HepG2 (cell line): ENCODE measurements around the gene SDE2. TPM values are rescaled to one million over a fixed set of nuclear protein-coding genes. Genes with fewer than 3 reads are reported as not detected.

ENCODE experiments used
- AGO2 ChIP-seq: fragments of 200-400 bp; formaldehyde crosslinking; optimal IDR thresholded peaks from 2 replicates; pipeline ENCODE3; 2017; ENCODE audit warnings: mild to moderate bottlenecking, low read depth, low read length, moderate library complexity
- ATF7-NPFF ChIP-seq: sonication (generic); formaldehyde crosslinking; IDR thresholded peaks from 2 replicates; pipeline ENCODE4 v1.8.1; 2023; ENCODE audit warnings: mild to moderate bottlenecking, low read depth, missing genetic modification reagents, moderate library complexity
- CREM ChIP-seq, 2 experiments: sonication (generic) in 1 of 2; formaldehyde crosslinking in 1 of 2; IDR thresholded peaks; 2 replicates each; pipeline versions ENCODE4 v1.4.0 to v1.6.1; 2016 to 2020; ENCODE audit warnings: antibody characterized with exemption in 1 of 2, mild to moderate bottlenecking in 1 of 2, missing genetic modification reagents in 1 of 2
- EHMT2 ChIP-seq: fragments of 200-600 bp; sonication (generic); IDR thresholded peaks from 2 replicates; pipeline ENCODE4 v1.7.0; 2017; ENCODE audit warnings: antibody characterized with exemption, low read depth, low read length, borderline replicate concordance
- GPBP1L1 ChIP-seq: sonication (generic); formaldehyde crosslinking; IDR thresholded peaks from 2 replicates; pipeline ENCODE4 v1.5.0; 2020; ENCODE audit warnings: mild to moderate bottlenecking, missing genetic modification reagents
- IRX3 ChIP-seq: sonication (generic); formaldehyde crosslinking; IDR thresholded peaks from 2 replicates; pipeline ENCODE4 v1.8.1; 2023; ENCODE audit warnings: mild to moderate bottlenecking, low read depth, missing genetic modification reagents, borderline replicate concordance
- MLLT10 ChIP-seq: sonication (generic); formaldehyde crosslinking; IDR thresholded peaks from 2 replicates; pipeline ENCODE4 v1.4.0; 2020; ENCODE audit warnings: missing genetic modification reagents
- MXD3 ChIP-seq: IDR thresholded peaks from 2 replicates; pipeline ENCODE4 v1.6.1; 2016; ENCODE audit warnings: mild to moderate bottlenecking, missing biosample characterization, missing genetic modification reagents
- POGZ ChIP-seq: sonication (generic); formaldehyde crosslinking; IDR thresholded peaks from 2 replicates; pipeline ENCODE4 v1.4.0; 2020; ENCODE audit warnings: mild to moderate bottlenecking, missing genetic modification reagents
- RBAK ChIP-seq: sonication (generic); formaldehyde crosslinking; IDR thresholded peaks from 2 replicates; pipeline ENCODE4 v1.5.1; 2020; ENCODE audit warnings: mild to moderate bottlenecking, missing genetic modification reagents
- RERE ChIP-seq: IDR thresholded peaks from 2 replicates; pipeline ENCODE4 v1.6.1; 2016; ENCODE audit warnings: low read depth, missing genetic modification reagents, missing compliant biosample characterization
- SALL1 ChIP-seq: sonication (generic); formaldehyde crosslinking; IDR thresholded peaks from 2 replicates; pipeline ENCODE4 v1.8.0; 2022; ENCODE audit warnings: mild to moderate bottlenecking, missing genetic modification reagents
- SNAI1 ChIP-seq: sonication (generic); formaldehyde crosslinking; IDR thresholded peaks from 2 replicates; pipeline ENCODE4 v1.5.0; 2020; ENCODE audit warnings: mild to moderate bottlenecking, missing genetic modification reagents, borderline replicate concordance
- ZMAT3 ChIP-seq: sonication (generic); formaldehyde crosslinking; conservative IDR thresholded peaks from 2 replicates; pipeline ENCODE4 v1.7.0; 2021; ENCODE audit warnings: missing genetic modification reagents
- ZNF143 ChIP-seq: sonication (generic); formaldehyde crosslinking; IDR thresholded peaks from 2 replicates; pipeline ENCODE4 v1.4.0; 2020; ENCODE audit warnings: missing genetic modification reagents
- ZNF253 ChIP-seq: sonication (generic); formaldehyde crosslinking; IDR thresholded peaks from 2 replicates; pipeline ENCODE4 v1.8.0; 2022; ENCODE audit warnings: mild to moderate bottlenecking, missing genetic modification reagents, borderline replicate concordance
- ZNF513 ChIP-seq: sonication (generic); formaldehyde crosslinking; conservative IDR thresholded peaks from 2 replicates; pipeline ENCODE4 v1.5.0; 2020; ENCODE audit warnings: missing genetic modification reagents
- ZNF598 ChIP-seq: sonication (generic); formaldehyde crosslinking; IDR thresholded peaks from 2 replicates; pipeline ENCODE4 v1.5.1; 2020; ENCODE audit warnings: mild to moderate bottlenecking, missing genetic modification reagents, borderline replicate concordance
- ZNF619 ChIP-seq: sonication (generic); formaldehyde crosslinking; IDR thresholded peaks from 2 replicates; pipeline ENCODE4 v1.4.0; 2020; ENCODE audit warnings: mild to moderate bottlenecking, missing genetic modification reagents
- ZSCAN30 ChIP-seq: sonication (generic); formaldehyde crosslinking; IDR thresholded peaks from 2 replicates; pipeline ENCODE4 v1.5.0; 2020; ENCODE audit warnings: mild to moderate bottlenecking, missing genetic modification reagents
- polyA plus RNA-seq, 8 experiments: library from polyadenylated mRNA; depleted of rRNA in 3 of 8; stranded (reverse) in 7 of 8; unstranded in 1 of 8; fragments of >200 nt; fragmentation: Illumina TruSeq in 4 of 8; extraction: Trizol in 4 of 8; gene quantifications; 2 replicates each; pipeline versions ENCODE4 v1.2.1 to v1.2.3, GENCODE V29; 2011 to 2016; ENCODE audit warnings: low read depth in 4 of 8, missing spikeins in 1 of 8, mixed read lengths in 1 of 8; ENCODE audit not compliant: insufficient read depth in 1 of 8
- total RNA-seq, 5 experiments: library from RNA; depleted of rRNA; stranded (reverse); fragments of >200 nt; fragmentation: Illumina TruSeq; extraction: Trizol; gene quantifications; 2 replicates each; pipeline ENCODE4 v1.2.3, GENCODE V29; 2016; ENCODE audit warnings: low read depth in 1 of 5

Gene SDE2
- total and polyA plus RNA-seq, 2 of the 13 experiments (the other 11 are each of a cell fraction or from before 2014, with no cell fraction given): 10.8 to 19.6 TPM

- peak; percentile 44; the same call in 1 of the 2 replicates for TF ChIP-seq EHMT2
- no peak for TF ChIP-seq MLLT10 (CRISPR knock-in tag)
- TF ChIP-seq ZNF619: no peak
- TF ChIP-seq AGO2: no peak
- TF ChIP-seq RBAK (CRISPR knock-in tag): no peak
- no peak for TF ChIP-seq ZSCAN30 (CRISPR knock-in tag)
- TF ChIP-seq ATF7-NPFF (CRISPR knock-in tag): no peak
- no peak for TF ChIP-seq ZNF598 (CRISPR knock-in tag)
- no peak for TF ChIP-seq RERE (CRISPR knock-in tag)
- TF ChIP-seq SALL1 (CRISPR knock-in tag): 0 out of 2 replicates have a peak, but pooled peaks have one; percentile 37
- TF ChIP-seq GPBP1L1 (CRISPR knock-in tag): no peak
- no peak for TF ChIP-seq SNAI1 (CRISPR knock-in tag)
- no peak for TF ChIP-seq ZMAT3 (CRISPR knock-in tag)
- no peak for TF ChIP-seq CREM (IDR thresholded peaks at IDR 0.05)
- no peak for TF ChIP-seq CREM (CRISPR knock-in tag; IDR thresholded peaks at IDR 0.05)
- TF ChIP-seq MXD3 (CRISPR knock-in tag): no peak
- no peak for TF ChIP-seq IRX3 (CRISPR knock-in tag)
- TF ChIP-seq ZNF513 (CRISPR knock-in tag): no peak
- no peak for TF ChIP-seq ZNF143
- TF ChIP-seq ZNF253: no peak
- no peak for TF ChIP-seq POGZ (CRISPR knock-in tag)
These were observed 36.6 kb downstream of the SDE2 start (continued) for GRCh38 chr1:225962440-225962975.
